IMR-90 (cell line): ENCODE data around the gene SLC8A1. TPM values are rescaled to one million over a fixed set of nuclear protein-coding genes. Genes with fewer than 3 reads are reported as not detected.

Source experiments
- ATAC-seq: fragments of 200-7000 bp; cut with Tn5 transposase; 2 replicates; pipeline ENCODE4 v1.9.1; 2020; ENCODE audit warnings: low read depth, mild to moderate bottlenecking, moderate library complexity
- BruUV-seq: library from RNA; stranded (reverse); fragments of 400-500 nt; replicated peaks from 2 replicates; lab custom pipeline; 2021; lab: Mats Ljungman, UMichigan
- CTCF ChIA-PET: fragments of 300-600 bp; formaldehyde crosslinking; extraction: SDS; loops from one replicate; lab custom pipeline; 2021; ENCODE audit warnings: antibody characterized with exemption; lab: Yijun Ruan, JAX
- POLR2A ChIA-PET: fragments of 300-600 bp; sonication (Branson Sonifier 250); formaldehyde crosslinking; loops from one replicate; lab custom pipeline; 2022; ENCODE audit warnings: antibody characterized with exemption; ENCODE audit not compliant: unreplicated experiment; lab: Charles Lee
- DNase-seq: peaks from one replicate; pipeline ENCODE4 v3.0.0; 2013
- H2AFZ ChIP-seq: replicated peaks from 2 replicates; pipeline ENCODE3; 2013; ENCODE audit warnings: low read length, mild to moderate bottlenecking; ENCODE audit not compliant: poor library complexity
- H2AK5ac ChIP-seq: 2 replicates; pipeline ENCODE4 v1.6.1; 2013; ENCODE audit warnings: low read depth, low read length, inconsistent platforms
- H2AK9ac ChIP-seq: replicated peaks from 2 replicates; pipeline ENCODE3; 2013; ENCODE audit warnings: mild to moderate bottlenecking, low read depth, low read length, moderate library complexity; ENCODE audit not compliant: poor library complexity
- H2BK120ac ChIP-seq: 2 replicates; pipeline ENCODE4 v1.6.1; 2013; ENCODE audit warnings: low read depth, low read length, inconsistent platforms
- H2BK15ac ChIP-seq: 3 replicates; pipeline ENCODE4 v1.6.1; 2013; ENCODE audit warnings: low read depth, low read length, inconsistent platforms
- H2BK20ac ChIP-seq: 2 replicates; pipeline ENCODE4 v1.6.1; 2013; ENCODE audit warnings: low read depth, mild to moderate bottlenecking, inconsistent platforms, low read length, moderate library complexity
- H2BK5ac ChIP-seq: 2 replicates; pipeline ENCODE4 v1.6.1; 2013; ENCODE audit warnings: mild to moderate bottlenecking, low read depth, low read length, inconsistent platforms; ENCODE audit not compliant: poor library complexity, severe bottlenecking
- H3K14ac ChIP-seq: replicated peaks from 2 replicates; pipeline ENCODE4 v1.6.1; 2013; ENCODE audit warnings: low read depth, low read length, inconsistent platforms
- H3K18ac ChIP-seq: 2 replicates; pipeline ENCODE4 v1.6.1; 2013; ENCODE audit warnings: low read depth, low read length, control low read depth
- H3K23ac ChIP-seq: 2 replicates; pipeline ENCODE4 v1.6.1; 2013; ENCODE audit warnings: low read depth, low read length, inconsistent platforms
- H3K27ac ChIP-seq: 2 replicates; pipeline ENCODE4 v1.5.1; 2013; ENCODE audit warnings: mild to moderate bottlenecking, control low read depth, low read length; ENCODE audit not compliant: insufficient read depth
- H3K27me3 ChIP-seq: 2 replicates; pipeline ENCODE4 v1.6.1; 2013; ENCODE audit warnings: low read length; ENCODE audit not compliant: control insufficient read depth, insufficient read depth
- H3K36me3 ChIP-seq: 2 replicates; pipeline ENCODE4 v1.6.1; 2013; ENCODE audit warnings: low read length, mixed read lengths; ENCODE audit not compliant: control insufficient read depth, insufficient read depth
- H3K4ac ChIP-seq: 2 replicates; pipeline ENCODE4 v1.6.1; 2013; ENCODE audit warnings: low read depth, low read length, inconsistent platforms
- H3K4me1 ChIP-seq: 2 replicates; pipeline ENCODE4 v1.6.1; 2013; ENCODE audit warnings: low read length, mixed read lengths; ENCODE audit not compliant: control insufficient read depth, insufficient read depth
- H3K4me2 ChIP-seq: 2 replicates; pipeline ENCODE4 v1.6.1; 2013; ENCODE audit warnings: low read depth, mild to moderate bottlenecking, control low read depth, low read length, moderate library complexity
- H3K4me3 ChIP-seq: 2 replicates; pipeline ENCODE4 v1.5.1; 2013; ENCODE audit warnings: low read depth, mild to moderate bottlenecking, control low read depth, low read length, moderate library complexity; ENCODE audit not compliant: insufficient read depth
- H3K56ac ChIP-seq: 2 replicates; pipeline ENCODE4 v1.6.1; 2013; ENCODE audit warnings: low read length, inconsistent platforms; ENCODE audit not compliant: insufficient read depth; ENCODE audit errors: extremely low read depth
- H3K79me1 ChIP-seq, 2 experiments: 2 replicates each; pipeline ENCODE4 v1.6.1; 2013; ENCODE audit warnings: low read length in 2 of 2, inconsistent platforms in 1 of 2, low read depth in 1 of 2
- H3K9ac ChIP-seq: 2 replicates; pipeline ENCODE4 v1.6.1; 2013; ENCODE audit warnings: low read depth, low read length, control low read depth
- H3K9me1 ChIP-seq: 2 replicates; pipeline ENCODE4 v1.6.1; 2013; ENCODE audit warnings: low read length, inconsistent platforms; ENCODE audit not compliant: insufficient read depth
- H3K9me3 ChIP-seq: 2 replicates; pipeline ENCODE4 v1.6.1; 2013; ENCODE audit warnings: low read length; ENCODE audit not compliant: control insufficient read depth, insufficient read depth
- H4K20me1 ChIP-seq: 2 replicates; pipeline ENCODE4 v1.6.1; 2013; ENCODE audit warnings: low read length, inconsistent platforms; ENCODE audit not compliant: insufficient read depth
- H4K5ac ChIP-seq: 2 replicates; pipeline ENCODE4 v1.6.1; 2013; ENCODE audit warnings: mild to moderate bottlenecking, low read depth, low read length, control low read depth
- H4K8ac ChIP-seq, 2 experiments: 2 replicates each; pipeline ENCODE4 v1.6.1; 2013; ENCODE audit warnings: low read depth in 2 of 2, low read length in 2 of 2, control low read depth in 1 of 2, inconsistent platforms in 1 of 2
- H4K91ac ChIP-seq: 2 replicates; pipeline ENCODE4 v1.6.1; 2013; ENCODE audit warnings: low read depth, low read length, inconsistent platforms; ENCODE audit not compliant: insufficient read depth
- CEBPB ChIP-seq: IDR thresholded peaks from 2 replicates; pipeline ENCODE4 v1.6.1; 2012; ENCODE audit warnings: low read depth, low read length, improper control_type of control experiment
- NFE2L2 ChIP-seq: fragments of 150-350 bp; IDR thresholded peaks from 2 replicates; pipeline ENCODE4 v1.6.1; 2016; ENCODE audit warnings: low read depth, mild to moderate bottlenecking, low read length
- SMC3 ChIP-seq: fragments of 150-350 bp; IDR thresholded peaks from 2 replicates; pipeline ENCODE4 v1.6.1; 2016; ENCODE audit warnings: low read depth, mild to moderate bottlenecking, antibody characterized with exemption, low read length, moderate library complexity
- WGBS, 2 experiments: methylation state at CpG; one replicate each; pipeline versions ENCODE4 v1.1.5 to v1.1.7; 2013; ENCODE audit warnings: missing lambda C conversion rate in 2 of 2; ENCODE audit not compliant: insufficient read length in 1 of 2; ENCODE audit errors: extremely low coverage in 2 of 2; 5-methylcytosine and 5-hydroxymethylcytosine counted together
- dilution Hi-C: fragments of 300-500 bp; cut with HindIII; formaldehyde crosslinking; loops from one replicate; pipeline ENCODE4 v1.14.3; 2018; ENCODE audit warnings: low sequenced_read_pairs; ENCODE audit not compliant: unreplicated experiment
- in situ Hi-C: fragments of 300-500 bp; cut with MboI; formaldehyde crosslinking; loops from 3 replicates; pipeline ENCODE4 v1.14.3; 2019; ENCODE audit warnings: low sequenced_read_pairs, inconsistent platforms, mixed read lengths
- intact Hi-C: fragments of 100-400 bp; cut with micrococcal nuclease; formaldehyde crosslinking; loops from 2 replicates; pipeline ENCODE4 v1.10.0; 2022
- polyA plus RNA-seq, 3 experiments: library from polyadenylated mRNA; depleted of rRNA; stranded (reverse); fragments of >200 nt; gene quantifications; 2 replicates each; pipeline ENCODE4 v1.2.3, GENCODE V29; 2012; ENCODE audit warnings: low replicate concordance in 1 of 3
- total RNA-seq: library from RNA; depleted of rRNA; stranded (reverse); fragments of >200 nt; gene quantifications from 2 replicates; pipeline ENCODE4 v1.2.3, GENCODE V29; 2012
- TF ChIP-seq, protein P1 (sequence below): conservative IDR thresholded peaks from 2 replicates; pipeline ENCODE4 v1.5.1; 2012; ENCODE audit warnings: mild to moderate bottlenecking, low read depth, low read length, improper control_type of control experiment

Gene SLC8A1
- total and polyA plus RNA-seq, 2 of the 4 experiments (the other 2 are of a cell fraction), result 7.7 to 57.0 TPM

DNA sequence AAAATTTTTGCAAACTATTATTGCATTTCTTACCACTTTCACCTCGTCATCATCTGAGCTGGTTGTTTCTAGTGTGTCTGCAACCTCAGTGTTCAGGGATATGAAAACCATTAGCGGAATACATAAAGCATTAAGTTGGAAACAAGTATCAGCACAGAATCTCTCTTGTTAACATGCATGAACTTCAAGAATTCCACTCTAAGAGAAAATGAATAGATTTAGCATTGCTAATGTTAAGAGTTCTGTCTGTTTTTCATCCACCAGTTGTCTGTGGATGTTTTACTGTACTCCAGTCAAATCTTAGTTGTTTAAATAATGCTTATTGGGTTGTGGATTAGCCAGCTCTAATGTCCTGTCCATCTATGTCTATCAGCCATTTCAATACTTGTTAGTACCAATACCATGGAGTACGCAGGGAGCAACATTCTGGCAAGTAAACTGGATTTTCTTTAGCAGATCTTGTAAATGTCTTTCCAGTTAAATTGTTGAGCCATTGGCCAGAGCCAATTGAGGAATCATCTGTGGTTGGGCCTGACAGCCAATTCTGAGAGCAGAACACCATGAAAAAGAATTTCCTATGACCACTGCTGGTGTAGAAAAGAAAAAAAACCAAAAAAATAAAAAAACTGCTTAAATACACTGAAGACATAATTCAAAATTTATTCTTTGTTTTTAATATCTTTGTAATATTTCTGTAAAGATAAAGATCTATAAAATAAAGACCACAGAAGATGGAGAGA is 82.5 kb downstream of the SLC8A1 start:
- H3K79me1 ChIP-seq, result peaks cover 25 to 61% of the 10 kb centered on the region in 2 experiments
- H3K27ac ChIP-seq, result no peak overlapping the region
- H3K23ac ChIP-seq, result peak overlapping the region; percentile 25; the same call in 1 of the 2 replicates
- H3K18ac ChIP-seq, result peak overlapping the region; percentile 85
- H4K8ac ChIP-seq, result peak overlapping the region in 1 of 2 experiments; percentile 66; a peak in 2 of 4 replicates
- H2AFZ ChIP-seq, result no peak overlapping the region
- intact Hi-C loops (loop anchor here (5.0 kb wide), 5 partner anchors 63 to 267 kb away; no protein-coding TSS in a partner anchor), dilution Hi-C loops (no loop called here), in situ Hi-C loops (no loop called here)
- peak overlapping the region; percentile 50; the same call in 1 of the 2 replicates for H3K14ac ChIP-seq
- H2BK15ac ChIP-seq, result peak overlapping the region; percentile 57; the same call in 2 of the 3 replicates
- H3K27me3 ChIP-seq, result no peaks in the 10 kb centered on the region
- DNase-seq (no peak), ATAC-seq (no peak)
- H3K56ac ChIP-seq, result 0 out of 2 replicates have a peak overlapping the region, but pooled peaks have one; percentile 21
- ChIA-PET CTCF (interaction anchor here (0.8 kb wide), 1 partner anchor 79 kb away, joined by 3 read pairs; no protein-coding TSS in a partner anchor), POLR2A (interaction anchor here (0.7 kb wide), 1 partner anchor 118 kb away, joined by 4 read pairs; no protein-coding TSS in a partner anchor)
- H2AK5ac ChIP-seq, result peak overlapping the region; percentile 57
- H3K9ac ChIP-seq, result no peak overlapping the region
- H2BK20ac ChIP-seq, result peak overlapping the region; percentile 84; the same call in 1 of the 2 replicates
- no peak overlapping the region for H2AK9ac ChIP-seq
- no peaks in the 10 kb centered on the region for H4K20me1 ChIP-seq
- peaks cover 21% of the 10 kb centered on the region for H3K4me1 ChIP-seq
- peak overlapping the region; percentile 83 for H2BK120ac ChIP-seq
- H3K9me1 ChIP-seq, result peaks cover 3% of the 10 kb centered on the region
- peak overlapping the region; percentile 42; the same call in 1 of the 2 replicates for H4K91ac ChIP-seq
- WGBS, 2 experiments, result no CpG with 5 or more reads among the region's 3 CpGs
- no TSS peak for BruUV-seq
- TF ChIP-seq NFE2L2 (no peak), SMC3 (no peak), CEBPB (no peak)
- TF ChIP-seq, protein P1, sequence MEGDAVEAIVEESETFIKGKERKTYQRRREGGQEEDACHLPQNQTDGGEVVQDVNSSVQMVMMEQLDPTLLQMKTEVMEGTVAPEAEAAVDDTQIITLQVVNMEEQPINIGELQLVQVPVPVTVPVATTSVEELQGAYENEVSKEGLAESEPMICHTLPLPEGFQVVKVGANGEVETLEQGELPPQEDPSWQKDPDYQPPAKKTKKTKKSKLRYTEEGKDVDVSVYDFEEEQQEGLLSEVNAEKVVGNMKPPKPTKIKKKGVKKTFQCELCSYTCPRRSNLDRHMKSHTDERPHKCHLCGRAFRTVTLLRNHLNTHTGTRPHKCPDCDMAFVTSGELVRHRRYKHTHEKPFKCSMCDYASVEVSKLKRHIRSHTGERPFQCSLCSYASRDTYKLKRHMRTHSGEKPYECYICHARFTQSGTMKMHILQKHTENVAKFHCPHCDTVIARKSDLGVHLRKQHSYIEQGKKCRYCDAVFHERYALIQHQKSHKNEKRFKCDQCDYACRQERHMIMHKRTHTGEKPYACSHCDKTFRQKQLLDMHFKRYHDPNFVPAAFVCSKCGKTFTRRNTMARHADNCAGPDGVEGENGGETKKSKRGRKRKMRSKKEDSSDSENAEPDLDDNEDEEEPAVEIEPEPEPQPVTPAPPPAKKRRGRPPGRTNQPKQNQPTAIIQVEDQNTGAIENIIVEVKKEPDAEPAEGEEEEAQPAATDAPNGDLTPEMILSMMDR, result no peak
- no peak overlapping the region for H3K4me3 ChIP-seq
- H3K9me3 ChIP-seq, result no peaks in the 10 kb centered on the region
- H3K36me3 ChIP-seq, result no peaks in the 10 kb centered on the region
- peak overlapping the region; percentile 39; the same call in 1 of the 2 replicates for H3K4ac ChIP-seq
- peak overlapping the region; percentile 94 for H2BK5ac ChIP-seq
- no peak overlapping the region for H3K4me2 ChIP-seq
- H4K5ac ChIP-seq, result peak overlapping the region; percentile 42; the same call in 1 of the 2 replicates
